22Rv1 (cell line): ENCODE results near the gene CYS1.

Experiments
- CTCF ChIP-seq: fragments of 450-650 bp; IDR thresholded peaks from 2 replicates; pipeline ENCODE4 v1.5.1; 2017; ENCODE audit warnings: mild to moderate bottlenecking
- ZFX ChIP-seq: fragments of 450-650 bp; IDR thresholded peaks from 2 replicates; pipeline ENCODE4 v1.6.1; 2017; ENCODE audit warnings: antibody characterized with exemption, borderline replicate concordance

GRCh38 chr2:10080536-10081304 is 509 bp upstream of the CYS1 start:
- TF ChIP-seq CTCF (no peak), ZFX (no peak)
